ENCODE measurements around the gene HIVEP3. TPM values are rescaled to one million over a fixed set of nuclear protein-coding genes. Genes with fewer than 3 reads are reported as not detected.

Gene HIVEP3
- total and polyA plus RNA-seq, 4 donors: 7.0 to 14.7 (median 8.8) TPM

DNA sequence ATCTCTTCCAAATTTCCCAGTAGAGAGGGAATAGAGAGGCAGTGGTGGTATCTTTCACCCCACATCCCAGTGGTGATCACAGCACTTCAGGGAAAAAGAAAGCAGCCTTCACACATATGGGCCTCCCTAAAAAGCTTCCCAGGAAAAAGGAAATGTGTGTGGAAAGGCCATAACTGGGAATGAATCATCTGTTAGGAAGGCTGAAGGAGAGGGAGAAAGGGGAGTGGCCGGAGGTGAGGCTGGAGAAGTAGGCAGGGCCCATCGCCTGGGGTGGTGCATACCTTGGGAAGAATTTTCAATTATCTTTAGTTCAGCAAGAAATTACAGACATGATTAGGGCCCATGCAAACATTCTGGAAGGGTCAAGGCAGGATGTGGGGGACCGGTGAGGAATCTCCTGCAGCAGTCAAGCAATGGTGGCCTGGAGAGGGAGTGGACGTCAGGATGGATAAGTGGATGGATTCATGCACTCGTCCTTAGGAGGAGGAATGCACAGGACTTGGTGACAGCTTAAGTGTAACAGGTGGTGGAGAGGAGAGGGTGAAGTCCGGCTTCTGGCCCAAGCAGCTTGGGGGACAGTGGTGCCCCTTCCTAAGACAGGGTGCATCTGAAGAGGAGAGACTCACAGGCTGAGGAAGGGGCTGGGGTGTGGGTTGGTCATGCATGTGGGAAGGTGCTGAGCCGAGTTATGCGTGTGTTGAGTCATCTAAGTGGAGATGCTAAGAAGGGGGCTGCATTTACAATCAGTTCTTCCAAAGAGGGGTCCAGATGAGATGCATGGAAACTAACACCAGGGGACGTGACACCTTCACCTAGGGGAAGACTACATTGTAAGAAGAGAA lies 17.9 kb downstream of the HIVEP3 start:
- Histone ChIP-seq H3K9me3 (ENCODE audit: control insufficient read depth in 4 of 4, insufficient read depth in 3 of 4, low read length in 3 of 4) (no peaks in the 10 kb centered on the region), H3K9ac (ENCODE audit: insufficient read depth in 1 of 2, low read length in 2 of 2) (no peak overlapping the region), H3K27me3 (ENCODE audit: control insufficient read depth in 3 of 3, insufficient read depth in 3 of 3, low read length in 2 of 3) (no peaks in the 10 kb centered on the region), H3K4me3 (no peak overlapping the region), H3K36me3 (ENCODE audit: control insufficient read depth in 4 of 4, insufficient read depth in 4 of 4, low read length in 4 of 4) (no peaks in the 10 kb centered on the region), H3K4me1 (ENCODE audit: control insufficient read depth in 5 of 5, insufficient read depth in 5 of 5, low read length in 5 of 5) (peaks cover 9 to 23% (median 17%) of the 10 kb centered on the region in 5 donors), H3K27ac (ENCODE audit: low read depth in 1 of 2, low read length in 1 of 2) (peak overlapping the region in 1 of 2 donors; percentile 6)
- DNase-seq (no peak), ATAC-seq (ENCODE audit: insufficient read depth, low FRiP score) (peak; percentile 11)
- WGBS, 2 donors: 83 to 88% methylated on average over 9 of the region's 9 CpGs
- no peak for TF ChIP-seq CTCF (IDR thresholded peaks at IDR 0.05; ENCODE audit: control extremely low read depth, extremely low read depth)

GRCh38 chr1:41898191-41898713 lies 20.5 kb downstream of the HIVEP3 start:
- WGBS, 2 donors: 44 to 49% methylated on average over 6 of the region's 6 CpGs
- peaks cover 10 to 34% (median 29%) of the 10 kb centered on the region in 5 donors for H3K4me1 ChIP-seq (ENCODE audit: control insufficient read depth in 5 of 5, insufficient read depth in 5 of 5, low read length in 5 of 5)
- peak overlapping the region; percentile 22 to 78 for H3K27ac ChIP-seq (ENCODE audit: low read depth in 1 of 2, low read length in 1 of 2)
- no peak for ATAC-seq (ENCODE audit: insufficient read depth, low FRiP score)
- H3K4me3 ChIP-seq: no peak overlapping the region
- H3K9ac ChIP-seq (ENCODE audit: insufficient read depth in 1 of 2, low read length in 2 of 2): no peak overlapping the region
- no peaks in the 10 kb centered on the region for H3K9me3 ChIP-seq (ENCODE audit: control insufficient read depth in 4 of 4, insufficient read depth in 3 of 4, low read length in 3 of 4)
- no peaks in the 10 kb centered on the region for H3K36me3 ChIP-seq (ENCODE audit: control insufficient read depth in 4 of 4, insufficient read depth in 4 of 4, low read length in 4 of 4)
- no peaks in the 10 kb centered on the region for H3K27me3 ChIP-seq (ENCODE audit: control insufficient read depth in 3 of 3, insufficient read depth in 3 of 3, low read length in 2 of 3)
- DNase-seq: peak; percentile 61 to 84 (median 66)
- TF ChIP-seq CTCF (IDR thresholded peaks at IDR 0.05; ENCODE audit: control extremely low read depth, extremely low read depth): no peak

DNA sequence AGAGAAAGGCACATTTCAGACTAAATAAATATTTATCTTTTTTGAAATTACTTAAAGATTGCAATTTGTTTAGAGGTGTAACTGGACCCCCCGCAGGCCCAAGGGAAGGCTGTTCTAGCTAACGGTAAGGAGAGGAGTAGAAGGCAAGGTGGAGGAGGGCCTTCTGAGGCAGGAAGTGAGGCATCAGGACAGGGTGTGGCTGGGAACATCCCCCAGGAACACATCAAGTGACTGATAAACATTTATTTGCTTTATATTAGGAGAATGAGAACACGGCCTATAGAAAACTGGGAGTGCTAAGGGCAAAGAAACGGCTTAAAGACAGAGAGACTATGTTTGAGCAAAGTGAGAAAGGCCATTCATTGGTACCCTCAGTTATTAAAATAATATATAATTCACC lies 23.2 kb downstream of the HIVEP3 start:
- Histone ChIP-seq H3K4me3 (no peak overlapping the region), H3K27ac (ENCODE audit: low read depth in 1 of 2, low read length in 1 of 2) (no peak overlapping the region), H3K9ac (ENCODE audit: insufficient read depth in 1 of 2, low read length in 2 of 2) (no peak overlapping the region), H3K36me3 (ENCODE audit: control insufficient read depth in 4 of 4, insufficient read depth in 4 of 4, low read length in 4 of 4) (no peaks in the 10 kb centered on the region), H3K4me1 (ENCODE audit: control insufficient read depth in 5 of 5, insufficient read depth in 5 of 5, low read length in 5 of 5) (peaks cover 4 to 53% (median 38%) of the 10 kb centered on the region in 5 donors), H3K9me3 (ENCODE audit: control insufficient read depth in 4 of 4, insufficient read depth in 3 of 4, low read length in 3 of 4) (no peaks in the 10 kb centered on the region), H3K27me3 (ENCODE audit: control insufficient read depth in 3 of 3, insufficient read depth in 3 of 3, low read length in 2 of 3) (no peaks in the 10 kb centered on the region)
- DNase-seq: no peak
- no peak for ATAC-seq (ENCODE audit: insufficient read depth, low FRiP score)
- TF ChIP-seq CTCF (IDR thresholded peaks at IDR 0.05; ENCODE audit: control extremely low read depth, extremely low read depth): no peak
- 71 to 78% methylated on average over 4 of the region's 4 CpGs for WGBS, 2 donors
